ENCODE measurements around the gene ZZZ3. TPM values are rescaled to one million over a fixed set of nuclear protein-coding genes. Genes with fewer than 3 reads are reported as not detected.
"Not testable (repeated sequence)": the region's sequence is repeated elsewhere in the genome, so short reads cannot be mapped to it uniquely, and the experiment has no call there.

The ZZZ3 gene
- total RNA-seq, 1 donor from 2014 or later, result 30.3 TPM

GRCh38 chr1:77673716-77674355 is 8.6 kb downstream of the ZZZ3 start:
- intact Hi-C loops (cut with DNase I), result no loop called here
- no peak for DNase-seq
- no peak for ATAC-seq (ENCODE audit: poor library complexity)

GRCh38 chr1:77673030-77673429 is 9.4 kb downstream of the ZZZ3 start:
- no peak for DNase-seq
- intact Hi-C loops (cut with DNase I), result no loop called here
- ATAC-seq (ENCODE audit: poor library complexity), result no peak

- no peak for DNase-seq
- intact Hi-C loops (cut with DNase I), result no loop called here
- ATAC-seq (ENCODE audit: poor library complexity), result no peak
These were observed 10.1 kb downstream of the ZZZ3 start for GRCh38 chr1:77672374-77672773.

- intact Hi-C loops (cut with DNase I), result no loop called here
- no peak for ATAC-seq (ENCODE audit: poor library complexity)
These were observed 10.6 kb downstream of the ZZZ3 start for GRCh38 chr1:77671836-77672235.

GRCh38 chr1:77670330-77670729 is 12.1 kb downstream of the ZZZ3 start:
- no peak for DNase-seq
- intact Hi-C loops (cut with DNase I), result no loop called here
- ATAC-seq (ENCODE audit: poor library complexity), result no peak

More at GRCh38 chr1:77671836-77672235, 10.6 kb downstream of the ZZZ3 start:
- DNase-seq, result no peak

GRCh38 chr1:77668924-77669449 is 13.5 kb downstream of the ZZZ3 start:
- no peak for ATAC-seq (ENCODE audit: poor library complexity)
- intact Hi-C loops (cut with DNase I), result no loop called here
- DNase-seq, result no peak

GRCh38 chr1:77664939-77665516 is 17.4 kb downstream of the ZZZ3 start:
- DNase-seq, result no peak
- ATAC-seq (ENCODE audit: poor library complexity), result peak; percentile 59
- intact Hi-C loops (cut with DNase I), result no loop called here

GRCh38 chr1:77661696-77662095 is 20.8 kb downstream of the ZZZ3 start:
- no peak for DNase-seq
- no peak for ATAC-seq (ENCODE audit: poor library complexity)
- intact Hi-C loops (cut with DNase I), result no loop called here

GRCh38 chr1:77659879-77660593 is 22.4 kb downstream of the ZZZ3 start:
- intact Hi-C loops (cut with DNase I), result no loop called here
- DNase-seq (no peak), ATAC-seq (ENCODE audit: poor library complexity) (no peak)

GRCh38 chr1:77658271-77658670 is 24.2 kb downstream of the ZZZ3 start:
- DNase-seq, result no peak
- no peak for ATAC-seq (ENCODE audit: poor library complexity)
- intact Hi-C loops (cut with DNase I), result no loop called here

- DNase-seq (no peak), ATAC-seq (ENCODE audit: poor library complexity) (no peak)
- intact Hi-C loops (cut with DNase I), result no loop called here
These were observed 27.0 kb downstream of the ZZZ3 start for GRCh38 chr1:77655431-77655974.

GRCh38 chr1:77652970-77653516 is 29.4 kb downstream of the ZZZ3 start:
- intact Hi-C loops (cut with DNase I), result no loop called here
- ATAC-seq (ENCODE audit: poor library complexity), result no peak

GRCh38 chr1:77652268-77652667 is 30.2 kb downstream of the ZZZ3 start:
- DNase-seq (no peak), ATAC-seq (ENCODE audit: poor library complexity) (no peak)
- intact Hi-C loops (cut with DNase I), result no loop called here

More at GRCh38 chr1:77652970-77653516, 29.4 kb downstream of the ZZZ3 start:
- DNase-seq, result no peak

- no peak for ATAC-seq (ENCODE audit: poor library complexity)
- no peak for DNase-seq
- intact Hi-C loops (cut with DNase I), result no loop called here
These were observed 33.3 kb downstream of the ZZZ3 start for GRCh38 chr1:77649127-77649526.

GRCh38 chr1:77646224-77646623 is 36.2 kb downstream of the ZZZ3 start:
- ATAC-seq (ENCODE audit: poor library complexity); DNase-seq; intact Hi-C loops (cut with DNase I): not testable (repeated sequence)

GRCh38 chr1:77643456-77643855 is 39.0 kb downstream of the ZZZ3 start:
- no peak for DNase-seq
- ATAC-seq (ENCODE audit: poor library complexity), result no peak
- intact Hi-C loops (cut with DNase I), result no loop called here

GRCh38 chr1:77642941-77643340 is 39.5 kb downstream of the ZZZ3 start:
- intact Hi-C loops (cut with DNase I), result no loop called here
- no peak for DNase-seq
- no peak for ATAC-seq (ENCODE audit: poor library complexity)

GRCh38 chr1:77642196-77642595 is 40.3 kb downstream of the ZZZ3 start:
- no peak for ATAC-seq (ENCODE audit: poor library complexity)
- intact Hi-C loops (cut with DNase I), result no loop called here
- DNase-seq, result no peak

GRCh38 chr1:77639557-77640069 is 42.8 kb downstream of the ZZZ3 start:
- intact Hi-C loops (cut with DNase I), result no loop called here
- ATAC-seq (ENCODE audit: poor library complexity), result no peak

More at GRCh38 chr1:77639557-77640069, 42.8 kb downstream of the ZZZ3 start:
- DNase-seq, result no peak
